Spleen (tissue), 7 donors: ENCODE results near the gene FILIP1L.

Experiments
- POLR2A ChIP-seq, 3 donors: fragments of 450-650 bp; IDR thresholded peaks; one replicate each; pipeline ENCODE4 v1.5.1; 2017; ENCODE audit warnings: antibody characterized with exemption in 3 of 3, mild to moderate bottlenecking in 1 of 3
- TF ChIP-seq, protein P1 (sequence below), 11 experiments: fragments of 200-600 bp in 7 of 11; fragments of 450-650 bp in 4 of 11; sonication (generic) in 4 of 11; IDR thresholded peaks in 8 of 11; conservative IDR thresholded peaks in 3 of 11; 1 replicate in 7 of 11; 2 replicates in 4 of 11; pipeline versions ENCODE4 v1.4.0 to v1.8.0; 2016 to 2021; ENCODE audit warnings: antibody characterized with exemption in 11 of 11, inconsistent platforms in 4 of 11, mild to moderate bottlenecking in 1 of 11
- donor health status: DM: no; HTN: no; CAD: no; lungs with moderate emphysema.
- donor health status: DM: no; HTN: no; CAD: no.
- donor health status: DM: no; HTN: no; CAD: no.

DNA sequence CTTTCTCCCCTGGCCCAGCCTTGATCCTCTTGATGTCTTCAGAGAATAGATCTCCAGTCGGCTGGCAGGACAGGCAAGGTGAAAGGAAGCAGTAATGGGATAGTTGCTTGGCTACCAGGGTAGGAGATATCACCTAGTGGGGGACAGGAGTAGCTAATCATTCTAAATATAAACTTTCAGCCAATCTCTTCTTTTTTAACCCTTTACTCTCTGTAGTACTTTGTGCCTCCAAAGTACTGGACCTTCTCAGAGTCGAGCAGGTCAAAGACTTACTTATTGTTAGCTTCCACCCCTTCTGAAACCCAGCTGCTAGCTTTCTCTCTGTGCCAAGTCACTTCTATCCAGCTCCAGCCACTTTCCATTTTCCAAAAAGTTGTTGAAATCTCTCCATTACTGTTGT, 43.4 kb upstream of the FILIP1L start:
- TF ChIP-seq, protein P1, sequence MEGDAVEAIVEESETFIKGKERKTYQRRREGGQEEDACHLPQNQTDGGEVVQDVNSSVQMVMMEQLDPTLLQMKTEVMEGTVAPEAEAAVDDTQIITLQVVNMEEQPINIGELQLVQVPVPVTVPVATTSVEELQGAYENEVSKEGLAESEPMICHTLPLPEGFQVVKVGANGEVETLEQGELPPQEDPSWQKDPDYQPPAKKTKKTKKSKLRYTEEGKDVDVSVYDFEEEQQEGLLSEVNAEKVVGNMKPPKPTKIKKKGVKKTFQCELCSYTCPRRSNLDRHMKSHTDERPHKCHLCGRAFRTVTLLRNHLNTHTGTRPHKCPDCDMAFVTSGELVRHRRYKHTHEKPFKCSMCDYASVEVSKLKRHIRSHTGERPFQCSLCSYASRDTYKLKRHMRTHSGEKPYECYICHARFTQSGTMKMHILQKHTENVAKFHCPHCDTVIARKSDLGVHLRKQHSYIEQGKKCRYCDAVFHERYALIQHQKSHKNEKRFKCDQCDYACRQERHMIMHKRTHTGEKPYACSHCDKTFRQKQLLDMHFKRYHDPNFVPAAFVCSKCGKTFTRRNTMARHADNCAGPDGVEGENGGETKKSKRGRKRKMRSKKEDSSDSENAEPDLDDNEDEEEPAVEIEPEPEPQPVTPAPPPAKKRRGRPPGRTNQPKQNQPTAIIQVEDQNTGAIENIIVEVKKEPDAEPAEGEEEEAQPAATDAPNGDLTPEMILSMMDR (IDR thresholded peaks at IDR 0.05 in 8 of 11, conservative IDR thresholded peaks at IDR 0.05 in 3 of 11): no peak
- TF ChIP-seq POLR2A (IDR thresholded peaks at IDR 0.05): no peak
